GM10847 (cell line): ENCODE measurements around the gene KCNK5.

ENCODE experiments used
- POLR2A ChIP-seq: IDR thresholded peaks from 2 replicates; pipeline ENCODE4 v1.6.1; 2011; ENCODE audit not compliant: insufficient read length; ENCODE audit errors: extremely low read depth

Gene KCNK5

DNA sequence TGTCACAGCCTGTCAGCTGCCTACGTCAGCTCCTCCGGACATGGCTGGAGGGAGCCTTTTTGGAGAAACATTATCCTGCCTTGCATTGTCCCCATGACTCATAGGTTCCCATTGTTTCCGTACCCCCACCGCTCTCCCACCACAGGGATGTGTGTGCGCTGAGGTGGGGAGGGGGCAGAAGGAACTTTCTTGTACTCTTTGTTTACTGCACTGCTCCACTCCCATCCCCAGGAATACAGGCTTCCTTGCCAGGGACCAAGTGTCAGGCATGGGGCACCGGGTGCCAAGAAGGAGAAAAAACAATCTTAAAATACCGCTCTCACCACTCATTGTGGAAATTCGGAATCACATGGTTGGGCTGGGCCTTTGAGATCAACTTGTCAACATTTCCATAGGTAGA lies 51.0 kb downstream of the KCNK5 start:
- no peak for TF ChIP-seq POLR2A

DNA sequence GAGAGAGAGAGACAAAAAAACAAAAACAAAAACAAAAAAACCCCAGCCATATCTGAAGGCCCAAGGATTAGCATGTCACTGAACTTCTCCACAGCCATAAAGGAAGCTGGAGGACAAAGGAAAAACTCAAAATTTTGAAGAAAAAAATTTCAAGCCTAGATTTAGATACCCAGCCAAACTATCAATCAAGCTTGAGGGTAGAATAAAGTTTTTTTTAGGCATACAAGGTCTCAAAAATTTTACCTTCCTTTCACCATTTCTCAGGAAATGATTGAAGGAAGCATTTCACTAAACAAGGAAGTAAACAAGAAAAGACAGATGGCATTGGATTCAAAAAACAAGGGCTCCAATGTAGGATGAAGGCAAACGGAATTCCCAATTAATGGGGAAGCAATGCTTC lies 52.1 kb downstream of the KCNK5 start:
- TF ChIP-seq POLR2A = no peak

DNA sequence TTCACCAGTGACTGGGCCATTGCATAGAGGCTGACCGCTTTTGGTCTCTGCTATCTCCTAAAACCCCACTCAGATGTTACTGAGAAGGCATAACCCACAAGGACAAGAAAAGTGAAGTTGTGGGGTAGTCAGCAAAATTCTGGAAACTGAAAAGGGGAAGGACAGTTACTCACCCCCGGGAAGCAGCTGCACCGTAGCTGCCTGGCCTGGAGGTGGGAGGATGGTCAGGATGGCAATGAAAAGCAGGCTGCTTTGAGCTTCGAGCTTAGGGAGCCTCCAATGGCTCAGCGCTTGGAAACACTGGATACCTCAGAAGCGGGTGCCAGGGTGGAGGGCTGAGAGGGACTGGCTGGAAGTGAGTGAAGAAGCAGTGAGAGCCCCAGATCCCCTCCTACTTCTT lies 56.0 kb downstream of the KCNK5 start:
- TF ChIP-seq POLR2A = no peak

DNA sequence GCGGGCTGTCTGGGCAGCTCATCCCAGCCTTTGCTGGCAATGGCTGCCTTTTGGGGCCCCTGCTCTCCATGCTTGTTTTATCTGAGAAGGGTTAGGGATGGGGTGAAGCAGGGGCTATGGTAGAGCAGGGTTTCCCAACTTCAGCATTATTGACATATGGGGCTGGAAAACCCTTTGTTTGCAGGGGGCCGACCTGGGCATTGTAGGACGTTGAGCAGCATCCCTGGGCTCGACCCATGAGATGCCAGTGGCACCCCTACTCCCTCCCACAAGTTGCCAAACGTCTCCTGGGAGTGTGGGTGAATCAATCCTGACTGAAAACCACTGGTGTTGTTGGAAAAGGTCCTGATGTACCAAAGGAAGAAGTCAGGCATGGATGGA lies 56.9 kb downstream of the KCNK5 start:
- TF ChIP-seq POLR2A = no peak

DNA sequence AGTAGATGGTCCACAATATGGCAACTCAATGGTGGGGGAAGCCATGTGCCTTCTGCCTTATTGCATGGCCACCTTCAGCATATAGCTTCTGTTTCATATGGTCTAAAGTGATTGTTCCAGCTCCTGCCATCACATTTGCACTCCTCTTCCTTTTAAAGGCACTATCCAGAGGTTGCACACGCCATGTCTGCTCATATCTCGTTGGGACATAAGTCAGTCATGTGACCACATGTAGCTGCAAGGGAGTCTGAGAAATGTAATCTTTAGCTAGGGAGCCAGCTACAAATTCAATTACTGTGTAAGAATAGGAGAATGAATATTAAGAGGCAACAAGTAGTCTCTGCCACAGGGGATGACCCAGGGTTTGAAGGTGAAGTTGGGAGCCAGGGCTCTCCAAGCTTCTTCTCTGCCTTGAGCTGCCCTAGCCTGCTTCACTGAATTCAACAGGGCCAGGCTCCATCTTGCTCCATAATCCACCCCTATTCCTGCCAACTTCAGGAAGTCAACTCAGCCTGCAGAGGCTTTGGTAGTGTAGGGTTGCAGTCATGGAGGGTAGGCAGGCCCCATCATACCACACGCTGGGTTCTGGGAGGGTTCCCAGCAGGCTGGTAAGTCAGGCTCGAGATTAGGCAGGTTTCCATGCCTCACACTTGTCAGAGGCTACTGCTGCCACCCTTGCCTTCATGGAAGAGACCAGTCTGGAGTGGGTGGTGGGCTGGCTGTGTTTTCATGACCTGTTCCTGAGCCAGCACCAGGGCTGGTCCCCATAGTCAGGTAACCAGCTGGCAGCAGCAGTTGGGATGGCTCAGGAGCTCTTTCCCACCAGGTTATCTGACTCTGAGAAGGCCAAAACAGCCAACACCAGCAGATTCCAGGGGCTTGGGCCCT lies 57.5 kb downstream of the KCNK5 start:
- TF ChIP-seq POLR2A = no peak

DNA sequence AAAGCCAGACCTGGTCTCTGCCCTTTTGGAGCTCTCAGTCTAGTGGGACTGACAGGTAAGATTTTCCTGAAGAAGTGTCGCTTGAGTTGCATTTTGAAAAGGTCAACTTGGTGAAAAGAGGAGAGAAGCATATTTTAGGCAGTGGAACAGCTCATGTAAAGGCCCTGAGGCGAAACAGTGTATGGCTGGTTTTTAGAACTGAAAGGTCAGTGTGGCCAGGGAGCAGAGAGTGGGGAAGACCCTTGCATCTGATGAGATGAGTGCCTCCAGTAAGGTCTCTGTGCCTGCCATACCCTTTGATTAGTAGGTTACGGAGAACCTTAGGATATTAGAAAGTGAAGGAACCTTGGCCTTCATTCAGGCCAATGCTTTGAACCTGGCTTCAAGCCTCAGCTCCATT lies 58.4 kb downstream of the KCNK5 start:
- no peak for TF ChIP-seq POLR2A

DNA sequence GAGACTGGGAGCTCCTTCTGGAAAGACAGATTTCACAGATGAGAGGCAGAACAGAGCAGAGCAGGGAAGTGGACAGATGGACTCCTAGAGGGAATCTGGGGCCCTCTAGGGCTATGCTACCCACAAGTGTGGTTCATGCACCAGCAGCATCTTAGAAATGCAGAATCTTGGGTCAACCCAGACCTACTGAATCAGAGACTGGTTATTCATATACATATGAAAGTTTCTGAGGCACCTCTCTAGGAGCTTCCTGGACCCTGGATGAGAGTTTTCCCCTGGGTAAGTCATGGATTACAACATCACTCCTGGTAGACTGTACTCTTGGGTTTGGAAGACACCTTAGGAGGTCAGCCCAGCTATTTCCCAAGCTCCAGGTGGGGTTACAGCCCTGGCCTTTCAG lies 58.9 kb downstream of the KCNK5 start:
- TF ChIP-seq POLR2A = no peak

DNA sequence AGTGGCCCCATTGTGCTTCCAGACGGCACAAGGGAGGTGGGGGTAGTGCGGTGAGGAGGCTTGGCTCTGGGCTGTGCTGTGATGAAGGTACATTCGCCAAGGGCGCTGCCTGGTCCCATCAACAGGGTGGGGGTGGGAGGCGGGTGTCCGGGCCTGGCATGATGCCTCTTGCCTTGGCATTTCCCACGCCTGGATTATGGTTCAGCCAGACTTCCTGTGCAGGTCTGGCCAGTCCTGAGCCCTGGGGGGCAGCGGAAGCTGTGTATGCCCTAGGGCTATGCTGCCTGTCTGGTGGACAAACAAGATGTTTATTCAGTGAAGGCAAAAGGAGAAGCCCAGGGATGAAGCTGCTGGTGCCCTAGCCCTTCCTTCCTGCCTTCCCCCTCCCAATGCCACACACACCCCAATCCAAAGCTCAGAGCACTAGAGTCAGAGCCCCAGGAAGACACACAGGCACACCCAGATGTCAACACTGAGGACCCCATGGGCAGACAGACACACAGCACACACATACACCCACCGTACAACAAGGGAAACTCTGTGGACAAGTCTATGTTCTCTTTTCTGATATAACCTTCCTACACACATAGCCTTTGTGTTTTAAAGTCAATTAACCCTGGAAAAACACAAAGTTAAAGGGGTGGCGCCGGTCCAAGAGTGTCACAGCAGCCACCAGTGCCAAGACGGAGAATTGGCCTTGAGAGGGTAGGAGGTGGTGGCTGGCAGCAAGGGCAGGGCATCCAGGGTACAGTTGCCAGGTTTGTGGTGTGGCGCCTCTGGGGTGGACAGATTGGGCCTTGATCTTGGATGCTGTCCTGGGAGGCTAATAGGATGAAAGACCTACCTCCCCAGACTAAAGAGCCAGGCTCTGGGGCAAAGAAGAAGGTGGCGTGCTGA lies 59.6 kb downstream of the KCNK5 start:
- TF ChIP-seq POLR2A = no peak

DNA sequence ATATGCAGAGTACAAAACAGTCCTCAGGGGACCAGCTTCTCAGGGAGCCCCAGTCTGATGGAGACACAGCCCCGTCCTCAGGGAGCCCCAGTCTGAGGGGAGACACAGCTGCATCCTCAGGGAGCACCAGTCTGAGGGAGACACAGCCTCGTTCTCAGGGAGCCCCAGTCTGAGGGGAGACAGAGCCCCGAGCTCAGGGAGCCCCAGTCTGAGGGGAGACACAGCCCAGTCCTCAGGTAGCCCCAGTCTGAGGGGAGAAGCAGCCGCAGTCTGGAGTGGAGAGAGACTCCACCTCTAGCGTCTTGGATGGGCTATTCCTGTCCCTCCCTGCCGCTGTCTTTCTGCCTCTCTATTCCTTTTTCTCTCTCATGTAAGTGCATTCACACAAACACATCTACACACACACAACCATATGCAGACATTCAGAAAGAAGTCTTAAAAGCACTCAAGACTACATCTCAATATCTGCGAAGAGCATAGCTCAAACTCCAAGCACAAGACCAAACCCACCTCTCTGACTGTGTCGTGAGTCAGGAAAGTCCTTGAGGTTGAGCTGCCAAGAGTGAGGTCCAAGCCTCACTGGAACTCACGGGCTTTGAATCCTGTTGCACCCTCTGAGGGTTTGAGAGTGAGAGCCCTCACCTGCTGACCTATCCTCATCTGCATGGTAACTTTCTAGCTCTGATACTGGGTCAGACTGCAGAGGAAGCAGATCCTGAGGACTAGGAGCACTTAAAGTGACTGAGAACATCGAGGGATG lies 61.2 kb downstream of the KCNK5 start:
- no peak for TF ChIP-seq POLR2A

DNA sequence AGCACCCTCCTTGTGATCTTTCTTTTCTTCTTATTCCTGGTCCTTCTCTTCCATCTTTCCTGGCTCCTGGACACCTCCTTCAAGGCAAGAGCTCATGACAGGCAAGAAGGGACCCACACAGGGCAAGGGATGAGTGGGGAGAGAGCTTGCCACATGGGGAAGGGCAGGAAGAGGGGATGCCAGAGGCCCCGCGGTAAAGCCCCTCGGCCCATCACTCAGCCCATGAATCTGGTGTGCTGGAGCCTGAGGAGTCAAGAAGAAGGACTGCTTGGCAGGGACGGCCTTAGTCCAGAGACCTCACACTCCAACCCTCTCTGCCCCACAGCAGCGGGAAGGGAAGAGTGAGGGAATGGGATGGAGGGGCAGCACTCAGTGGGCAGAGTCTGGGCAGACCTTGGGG lies 62.0 kb downstream of the KCNK5 start:
- TF ChIP-seq POLR2A = no peak

DNA sequence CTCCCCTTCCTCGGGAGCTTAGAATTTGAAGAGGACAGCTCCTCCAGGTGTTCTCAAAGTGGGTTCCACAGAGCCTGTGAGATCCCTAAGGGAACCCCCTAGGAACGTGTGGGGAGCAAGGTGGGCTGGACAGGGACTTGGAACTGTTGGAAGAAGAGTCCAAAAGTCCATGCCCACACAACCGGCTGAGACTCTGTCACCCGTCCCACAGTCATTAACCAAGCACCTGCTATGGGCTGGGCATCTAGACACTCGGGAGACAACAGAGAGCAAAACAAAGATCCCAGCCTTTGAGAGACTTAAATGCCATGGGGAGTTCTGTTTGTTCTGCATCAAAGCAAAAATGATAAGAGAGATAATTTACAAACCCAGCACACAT lies 62.4 kb downstream of the KCNK5 start:
- TF ChIP-seq POLR2A = no peak

DNA sequence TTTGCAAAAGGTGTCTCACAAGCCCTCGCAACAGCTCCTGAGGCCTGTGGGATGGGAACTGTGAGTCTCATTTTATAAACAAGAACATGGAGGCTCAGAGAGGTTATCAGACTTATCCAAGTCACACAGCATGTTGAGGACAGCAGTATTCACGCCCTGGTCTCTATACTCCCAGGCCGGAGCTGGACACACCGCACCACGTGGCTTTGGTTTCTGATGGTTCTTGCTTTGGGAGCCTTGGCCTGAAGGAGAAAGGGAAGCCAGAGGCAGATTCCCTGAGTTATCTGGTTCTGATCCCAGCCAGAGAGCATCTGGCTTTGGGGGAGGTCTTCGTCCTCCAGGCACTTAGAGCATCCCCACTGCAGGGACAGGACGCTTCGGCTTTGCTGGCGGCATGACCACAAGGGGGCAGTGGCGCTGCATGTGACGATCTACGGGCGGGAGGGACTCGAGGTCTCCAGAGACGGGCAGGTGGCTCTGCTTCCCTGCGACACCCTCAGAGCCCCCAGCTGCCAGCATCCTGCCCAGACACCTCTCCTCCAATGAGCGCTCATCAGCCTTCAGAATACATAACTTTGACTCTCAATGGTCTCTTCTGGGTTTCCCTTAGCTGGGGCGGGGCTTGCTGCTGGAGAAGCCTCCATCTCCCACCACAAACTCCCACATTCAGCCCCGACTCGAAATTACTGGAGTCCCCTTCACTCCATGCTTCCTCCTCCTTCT lies 62.9 kb downstream of the KCNK5 start:
- no peak for TF ChIP-seq POLR2A

DNA sequence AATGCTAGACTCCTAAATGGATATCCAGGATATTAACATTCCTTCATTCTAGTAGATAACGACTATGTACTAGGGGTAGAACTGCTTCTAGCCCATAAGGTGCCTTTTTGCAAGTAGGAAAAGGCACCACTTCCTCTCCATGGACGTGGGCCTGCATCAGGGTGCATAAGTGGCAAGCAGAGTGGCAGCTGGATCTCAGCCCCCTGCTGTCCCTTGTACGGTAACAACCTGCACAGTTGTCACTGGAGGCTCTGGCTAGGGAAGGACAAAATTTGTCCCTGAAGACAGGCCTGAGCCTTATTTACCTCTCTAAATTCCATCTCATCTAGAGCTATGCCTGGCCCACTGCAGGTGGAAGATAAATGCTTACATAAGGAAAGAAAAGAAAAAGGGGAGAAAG lies 71.8 kb downstream of the KCNK5 start:
- TF ChIP-seq POLR2A = no peak

DNA sequence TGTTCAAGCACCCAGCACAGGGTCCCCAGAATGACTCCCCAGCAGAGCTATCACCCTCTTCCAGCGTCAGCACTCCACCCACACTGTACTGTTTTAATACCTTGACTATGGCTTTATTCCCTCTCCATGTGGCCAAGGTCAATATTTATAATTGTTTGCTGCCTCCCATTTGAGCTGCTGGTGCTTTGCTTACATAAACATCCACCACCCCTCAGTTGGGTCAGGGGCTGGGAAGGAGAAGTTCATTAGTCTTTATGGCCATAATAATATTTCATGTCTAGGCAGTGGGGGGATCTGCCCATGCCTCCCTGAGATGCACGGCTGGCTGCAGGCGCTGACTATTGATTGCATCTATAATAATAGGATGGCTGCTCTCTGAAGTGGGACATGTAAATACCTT lies 72.5 kb downstream of the KCNK5 start:
- no peak for TF ChIP-seq POLR2A

DNA sequence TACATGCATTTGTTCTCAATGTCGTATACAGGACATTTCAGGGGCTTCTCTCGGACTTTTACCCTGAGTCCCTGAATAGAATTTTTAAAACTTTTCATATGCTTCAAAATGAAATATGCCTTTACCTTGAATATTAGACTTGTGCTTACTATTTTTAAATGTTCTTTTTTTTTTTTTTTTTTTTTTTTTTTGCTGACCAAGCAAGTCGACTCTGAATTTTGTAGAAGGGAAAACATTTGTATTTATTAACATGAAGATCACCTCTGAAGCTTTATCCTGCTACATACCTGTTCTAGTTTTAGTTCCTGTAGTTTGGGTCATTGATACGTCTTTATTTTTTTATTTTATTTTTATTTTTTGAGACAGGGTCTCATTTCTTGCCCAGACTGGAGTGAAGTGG lies 74.6 kb downstream of the KCNK5 start:
- no peak for TF ChIP-seq POLR2A
